NCI-H2227 treated with DMSO at 0.1 percent for 48 hours (cell line): ENCODE measurements around the gene MICAL2.

Experiments used
- DNase-seq: peaks from one replicate; lab custom pipeline; 2025; lab: John Stamatoyannopoulos, UW

MICAL2 gene

DNA sequence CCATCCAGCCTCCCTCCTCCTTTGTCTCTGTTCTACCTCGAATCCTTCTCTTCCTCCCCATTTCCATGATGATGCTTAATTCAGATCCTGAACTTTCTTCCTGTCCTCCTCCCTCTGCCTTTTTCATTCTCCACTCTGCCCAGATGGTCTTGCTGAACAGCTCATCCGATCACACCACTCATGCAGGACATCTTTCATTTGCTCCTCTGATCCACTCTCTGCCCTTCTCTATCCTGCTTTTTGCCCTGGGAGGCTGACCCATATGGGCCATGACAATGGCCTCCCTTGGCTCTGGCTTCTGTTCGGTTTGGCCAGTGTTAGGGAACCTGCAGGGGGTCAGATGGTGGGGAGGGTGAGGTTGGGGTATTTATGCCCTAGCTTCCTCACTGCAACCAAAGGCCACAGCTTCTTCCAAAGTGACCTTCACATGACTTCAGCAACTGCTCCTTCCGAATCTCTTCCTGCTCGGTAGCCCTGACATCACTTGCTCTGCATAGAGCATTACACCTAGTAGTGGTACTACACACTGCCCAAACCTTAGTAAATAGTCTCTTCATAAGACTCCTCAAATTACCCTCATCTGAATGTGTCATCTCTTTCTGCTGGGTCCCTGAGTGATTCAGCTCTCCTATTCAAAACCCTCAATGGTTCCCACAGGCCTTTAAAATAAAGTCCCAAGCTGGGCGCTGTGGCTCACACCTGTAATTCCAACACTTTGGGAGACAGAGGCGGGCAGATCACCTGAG lies 32.7 kb upstream of the MICAL2 start:
- no peak for DNase-seq

DNA sequence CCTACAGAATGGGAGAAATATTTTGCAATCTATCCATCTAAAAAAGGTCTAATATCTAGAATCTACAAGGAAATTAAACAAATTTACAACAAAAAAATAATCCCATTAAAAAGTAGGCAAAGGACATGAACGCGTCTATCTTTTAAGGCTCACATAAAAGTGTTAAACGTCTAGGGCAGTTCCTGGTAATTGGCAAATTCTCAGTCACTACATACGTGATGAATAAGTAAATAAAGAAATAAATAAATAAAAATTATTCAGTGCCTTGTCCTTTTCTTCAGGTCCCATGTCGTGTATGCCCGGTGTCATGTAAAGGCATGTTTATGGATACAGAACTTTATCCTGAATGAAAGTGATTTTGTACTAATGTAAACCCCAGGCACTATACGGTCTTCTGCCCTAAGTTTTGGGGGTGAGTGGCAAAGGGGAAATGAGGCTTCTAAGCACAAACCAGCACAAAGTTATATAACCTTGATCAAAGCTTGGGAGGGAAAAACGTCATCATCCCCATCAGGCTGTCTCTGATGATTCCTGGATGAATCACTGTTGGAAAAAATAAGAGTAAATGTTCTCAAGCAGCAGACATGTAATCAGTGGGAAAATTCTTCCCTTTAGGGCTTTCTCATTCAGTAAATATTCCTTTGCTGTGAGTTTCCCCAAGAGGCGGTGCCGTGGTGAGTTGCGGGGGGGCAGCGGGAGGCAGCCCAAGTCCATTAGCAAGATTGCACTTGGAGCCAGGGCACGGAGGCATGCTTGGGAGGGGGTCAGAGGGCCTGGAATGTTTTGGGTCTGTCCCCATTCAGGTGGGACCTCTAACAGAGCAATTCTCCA lies 30.4 kb upstream of the MICAL2 start:
- peak; percentile 37 for DNase-seq

DNA sequence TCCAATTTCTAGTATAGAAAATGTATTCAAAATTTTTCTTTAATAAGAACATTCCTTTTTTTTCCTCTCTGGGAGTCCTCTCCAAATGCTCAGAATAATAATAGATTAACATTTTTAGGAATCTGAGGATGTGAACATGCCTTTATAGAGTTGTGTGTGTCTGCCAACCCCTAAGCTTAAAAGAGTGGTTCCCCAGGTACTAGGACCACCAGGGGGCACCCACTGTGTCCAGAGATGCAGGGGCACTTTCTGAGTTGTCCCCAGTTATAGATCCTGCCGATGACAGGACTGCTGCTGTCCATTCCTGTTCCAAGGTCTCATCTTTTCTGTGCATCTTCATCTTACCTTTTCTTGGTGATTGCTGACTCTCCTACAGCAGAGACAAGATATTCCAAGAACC lies 27.0 kb upstream of the MICAL2 start:
- DNase-seq: no peak

DNA sequence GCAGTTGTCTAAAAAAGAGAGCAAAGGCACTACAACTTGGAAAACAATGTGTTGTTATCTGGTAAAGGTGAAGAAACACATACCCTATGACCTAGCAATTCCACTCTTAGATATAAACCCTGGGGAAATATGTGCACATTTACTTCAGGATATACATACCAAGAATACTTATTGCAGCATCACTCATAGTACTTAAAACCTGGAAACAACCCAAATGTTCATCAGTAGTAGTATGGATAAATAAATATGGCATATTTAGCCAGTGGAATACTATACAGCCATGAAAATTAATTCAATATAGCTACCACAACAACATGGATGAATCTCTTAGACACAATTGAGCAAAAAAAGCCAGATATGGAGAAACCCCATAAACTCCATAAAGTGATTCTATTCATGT lies 26.1 kb upstream of the MICAL2 start:
- no peak for DNase-seq

DNA sequence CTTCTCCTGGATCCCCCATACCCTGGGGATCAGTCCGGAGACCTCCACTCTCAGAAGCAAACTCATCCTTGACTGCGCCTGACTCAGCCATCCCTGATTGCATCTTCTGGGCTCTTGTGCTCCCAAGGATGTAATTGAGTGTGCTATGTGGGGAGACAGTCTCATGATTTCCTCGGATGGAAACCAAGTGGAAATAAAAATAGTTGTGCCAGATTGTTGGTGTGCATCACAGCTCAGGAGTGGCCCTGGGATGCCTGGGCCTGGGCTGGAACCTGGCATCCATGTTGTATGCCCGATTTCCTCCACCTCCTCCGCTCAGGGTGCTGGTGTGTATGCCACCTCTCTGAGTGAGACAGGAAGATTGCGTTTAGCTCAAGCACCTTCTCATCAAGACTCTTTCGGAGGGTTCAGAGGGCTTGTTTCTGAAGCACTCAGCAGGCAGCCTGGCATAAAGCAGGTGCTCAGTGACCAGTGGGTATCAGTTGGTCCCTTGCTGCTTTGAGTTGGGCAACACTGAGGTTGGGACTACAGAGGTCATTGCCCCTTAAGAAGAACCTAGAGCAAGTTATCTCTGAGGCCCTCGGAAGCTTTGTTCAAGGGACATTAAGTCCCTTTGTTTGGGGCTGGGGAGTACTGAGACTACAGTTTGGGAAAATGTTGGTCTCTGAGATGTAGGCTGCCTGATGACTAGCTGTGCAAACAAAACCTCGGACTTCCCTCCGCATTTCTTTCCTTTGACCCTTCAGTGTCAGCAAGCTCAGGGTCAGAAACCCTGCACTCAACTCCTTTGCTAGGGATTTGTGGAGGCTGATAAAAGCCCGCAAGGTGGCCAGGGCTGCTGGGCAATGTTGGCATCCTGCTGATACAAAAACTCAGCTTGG lies 24.8 kb upstream of the MICAL2 start:
- no peak for DNase-seq

DNA sequence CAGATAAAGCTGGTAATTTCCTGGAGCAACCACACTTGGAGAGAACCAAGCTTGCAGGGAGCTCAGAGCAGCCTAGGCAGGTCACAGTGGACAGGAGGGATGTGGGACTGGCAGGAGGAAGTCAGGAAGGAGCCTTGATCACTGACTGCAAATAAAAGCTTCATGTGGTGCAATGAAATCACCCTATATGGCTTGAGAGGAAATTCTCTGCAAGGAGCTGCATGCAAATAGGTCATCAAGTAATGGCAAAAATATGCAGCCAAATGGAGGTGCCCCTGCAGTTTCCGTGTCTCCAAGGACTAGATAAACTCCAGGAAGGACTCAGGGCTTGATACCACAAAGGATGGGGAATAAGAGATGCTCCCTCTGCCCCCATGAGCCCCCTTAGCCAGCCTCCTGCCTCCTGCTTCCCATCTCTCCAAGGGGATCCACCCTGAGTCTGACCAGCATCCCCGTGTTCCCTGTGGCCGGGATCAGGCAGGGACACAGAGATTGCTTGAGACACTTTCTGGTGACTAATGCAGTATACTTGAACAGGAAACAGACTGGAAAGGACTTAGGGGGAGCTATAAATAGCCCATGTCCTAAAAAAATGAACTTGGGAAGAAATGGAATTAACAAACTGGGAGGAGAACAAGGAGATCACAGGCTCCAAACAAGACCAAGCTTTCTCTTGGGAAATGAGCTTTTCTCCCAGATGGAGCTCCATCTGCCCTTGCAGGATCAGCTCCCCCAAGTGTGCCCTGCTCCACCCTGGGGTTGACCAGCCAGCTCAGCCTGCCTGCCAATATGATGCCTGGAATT lies 23.9 kb upstream of the MICAL2 start:
- DNase-seq: no peak

DNA sequence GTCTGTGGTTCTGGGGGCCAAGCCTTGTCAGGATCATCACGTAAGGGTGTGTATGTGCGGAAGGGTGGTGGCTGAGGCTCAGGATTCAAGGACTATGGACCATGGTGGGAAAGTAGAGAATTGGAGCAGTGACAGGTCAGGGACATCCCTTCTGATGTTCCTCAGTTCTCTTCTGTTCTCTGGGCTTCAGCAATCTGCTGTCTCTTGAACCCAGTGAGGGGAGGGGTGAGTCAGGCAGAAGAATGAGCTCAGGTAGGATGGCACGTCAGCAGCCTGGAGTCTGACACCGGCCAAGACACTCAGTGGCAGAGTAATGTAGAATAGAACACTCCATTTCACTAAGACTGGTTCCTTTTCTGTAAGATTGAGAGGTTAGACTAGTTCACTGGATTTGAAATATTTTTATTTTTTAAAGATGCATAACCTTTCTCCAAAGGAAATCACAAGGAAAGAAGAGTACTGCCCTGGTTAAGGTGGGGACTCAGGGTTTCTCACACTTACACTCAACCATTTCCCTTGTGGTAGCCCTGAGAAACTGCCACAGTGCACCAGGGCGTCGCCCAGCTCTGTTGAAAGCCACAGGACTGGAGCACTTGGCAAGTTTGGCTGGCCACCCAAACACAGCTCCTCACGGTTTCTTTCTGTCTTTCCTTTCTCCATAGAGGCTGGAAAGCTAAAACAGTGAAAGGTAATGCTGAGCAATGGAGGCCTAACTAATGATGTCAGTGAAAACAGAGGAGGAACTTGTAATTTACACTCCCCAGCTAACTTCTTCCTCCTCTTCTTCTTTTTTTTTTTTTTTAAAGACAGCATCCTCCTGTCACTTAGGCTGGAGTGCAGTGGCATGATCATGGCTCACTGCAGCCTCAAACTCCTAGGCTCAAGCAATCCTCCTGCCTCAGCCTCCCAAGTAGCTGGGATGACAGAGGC lies 23.1 kb upstream of the MICAL2 start:
- no peak for DNase-seq

DNA sequence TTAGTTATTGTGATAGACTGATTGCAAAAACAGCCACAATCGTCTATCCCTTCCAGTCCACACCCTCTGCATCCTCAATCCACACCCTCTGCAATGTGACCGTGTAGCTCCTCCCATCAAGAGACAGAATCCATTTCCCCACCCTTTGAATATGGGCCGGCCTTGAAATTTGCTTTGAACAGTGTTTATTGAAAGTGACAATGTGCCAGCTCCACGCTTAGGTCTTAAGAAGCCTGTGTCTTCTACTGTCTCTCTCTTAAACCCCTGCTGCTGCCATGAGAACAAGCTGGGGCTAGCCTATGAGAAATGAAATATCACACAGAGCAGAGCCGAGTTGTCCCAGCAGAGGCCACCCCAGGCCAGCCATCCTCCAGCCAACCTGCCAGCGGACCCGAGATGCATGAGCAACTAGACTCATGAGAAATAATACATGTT lies 22.3 kb upstream of the MICAL2 start:
- no peak for DNase-seq

DNA sequence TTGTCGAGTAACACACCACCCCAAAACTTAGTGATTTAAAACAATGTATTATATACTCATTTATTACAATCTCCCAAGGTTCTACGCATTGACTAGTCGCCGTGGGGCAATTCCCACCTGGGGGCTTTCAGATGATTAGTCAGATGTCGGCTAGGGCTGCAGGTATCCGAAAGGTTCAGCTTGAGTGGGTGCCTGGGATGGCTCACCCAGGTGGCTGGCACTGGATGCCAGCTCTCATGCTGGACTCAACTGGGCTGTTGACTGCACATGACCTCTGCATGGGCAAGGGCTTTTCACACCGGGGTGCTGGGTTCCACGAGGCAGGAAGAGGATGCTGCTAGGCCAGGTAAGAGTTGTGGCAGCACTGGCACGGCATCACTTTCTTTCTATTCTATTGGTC lies 21.9 kb upstream of the MICAL2 start:
- DNase-seq: no peak

DNA sequence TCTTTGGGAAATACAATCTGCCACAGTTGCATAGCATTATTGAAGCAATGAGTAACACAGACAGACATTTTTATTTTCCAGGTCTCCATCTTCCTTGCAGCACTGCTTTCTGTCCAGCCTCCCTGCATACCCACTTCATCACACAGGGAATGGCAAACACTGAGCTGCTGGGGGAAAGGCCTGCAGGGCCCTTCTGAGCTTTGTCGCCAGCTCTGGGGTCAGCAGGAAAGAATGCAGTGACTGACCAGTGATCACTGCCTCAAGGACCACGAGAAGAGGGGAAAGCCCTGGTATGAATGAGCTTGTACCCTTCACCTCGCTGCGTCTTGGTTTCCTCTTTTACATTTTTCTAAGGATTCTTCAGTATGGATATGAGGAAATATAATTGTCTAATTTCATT lies 21.3 kb upstream of the MICAL2 start:
- DNase-seq: no peak

DNA sequence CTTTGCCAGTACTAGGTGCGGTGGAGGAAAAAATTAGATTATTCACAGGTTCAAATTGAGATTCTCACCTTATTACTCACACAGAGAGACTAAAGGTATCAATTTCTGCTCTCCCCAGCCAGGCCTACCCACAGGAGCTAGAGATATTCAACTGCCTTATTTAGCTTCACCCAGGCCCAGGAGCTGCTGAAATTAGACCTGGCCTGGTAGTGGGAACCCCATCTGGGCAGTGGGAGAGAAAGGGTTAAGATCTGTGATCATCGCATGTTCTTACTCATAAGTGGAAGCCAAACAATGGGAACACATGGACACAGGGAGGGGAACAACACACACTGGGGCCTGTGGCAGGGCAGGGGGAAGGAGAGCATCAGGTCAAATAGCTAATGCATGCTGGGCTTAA lies 20.9 kb upstream of the MICAL2 start:
- no peak for DNase-seq

DNA sequence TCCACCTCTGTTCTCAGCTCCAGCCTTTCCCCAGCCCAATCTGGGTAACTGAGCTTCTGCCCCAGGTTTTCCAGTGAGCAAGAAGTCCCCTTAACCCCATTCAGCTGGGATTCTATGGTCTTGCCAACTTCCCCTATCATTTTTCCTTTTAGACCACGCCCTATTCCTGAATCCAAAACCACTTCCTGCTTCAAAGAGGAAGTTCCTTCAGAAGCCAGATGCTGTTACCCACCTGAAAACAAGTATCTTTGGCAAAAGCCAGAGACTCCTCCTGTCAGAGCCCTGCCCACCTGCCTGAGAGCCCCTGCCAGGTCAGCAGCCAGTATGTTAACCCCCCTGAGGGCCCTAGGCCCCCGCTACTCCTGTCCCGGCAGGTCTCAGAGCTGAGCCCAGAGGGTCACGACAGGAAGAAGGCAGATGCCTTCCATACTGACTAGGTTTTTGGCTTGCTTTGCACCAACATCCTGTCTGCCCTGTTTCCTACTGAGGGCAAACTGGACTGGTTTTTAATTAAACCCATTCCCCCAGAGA lies 20.3 kb upstream of the MICAL2 start:
- DNase-seq: no peak

DNA sequence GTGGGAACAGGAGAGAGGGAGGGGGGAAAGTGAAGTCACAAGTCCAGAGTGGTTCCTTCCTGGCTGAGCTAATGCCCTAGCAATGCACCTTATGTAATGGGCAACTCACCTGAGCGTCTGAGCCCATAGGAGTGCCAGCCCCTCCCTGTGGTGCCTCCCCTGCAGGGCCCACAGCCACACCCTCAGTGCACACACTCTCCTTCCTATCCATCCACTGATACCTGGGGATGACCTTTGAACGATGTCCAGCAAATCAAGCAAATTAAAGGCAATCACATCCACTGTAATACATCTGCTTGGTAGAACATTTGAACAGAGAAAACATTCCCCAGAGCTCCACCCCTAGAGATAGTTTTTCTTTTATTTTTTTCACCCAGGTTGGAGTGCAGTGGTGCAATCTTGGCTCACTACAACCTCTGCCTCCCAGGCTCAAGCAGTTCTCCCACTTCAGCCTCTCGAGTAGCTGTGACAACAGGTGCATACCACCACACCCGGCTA lies 19.6 kb upstream of the MICAL2 start:
- DNase-seq: no peak

DNA sequence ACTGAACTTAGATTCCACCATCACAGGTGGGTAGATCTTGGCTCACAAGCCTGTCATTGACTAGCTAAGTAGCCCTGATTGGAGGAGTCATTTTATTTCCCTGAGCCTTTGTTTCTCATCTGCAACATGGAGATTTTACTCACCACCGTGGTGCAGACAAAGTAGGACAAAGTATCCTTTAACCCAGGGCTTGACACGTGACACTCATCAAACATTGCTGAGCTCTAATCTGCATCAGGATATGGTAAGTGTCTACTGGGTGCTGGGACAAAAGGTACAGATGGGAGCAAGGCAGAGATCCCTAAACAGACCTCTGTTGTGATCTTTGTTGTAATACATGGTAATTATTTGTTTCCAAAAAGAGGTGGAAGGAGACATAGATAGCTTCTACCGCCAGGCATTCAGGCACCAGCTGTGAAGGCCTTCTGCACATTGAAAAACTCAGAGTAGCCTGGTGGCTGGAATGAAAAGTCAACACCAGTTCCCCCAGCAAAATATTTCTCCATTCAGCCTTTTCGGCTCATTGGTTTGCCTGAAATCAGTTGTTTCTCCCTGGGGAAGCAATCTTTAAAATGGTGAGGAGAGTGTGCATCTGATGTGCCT lies 18.3 kb upstream of the MICAL2 start:
- peak; percentile 14 for DNase-seq

DNA sequence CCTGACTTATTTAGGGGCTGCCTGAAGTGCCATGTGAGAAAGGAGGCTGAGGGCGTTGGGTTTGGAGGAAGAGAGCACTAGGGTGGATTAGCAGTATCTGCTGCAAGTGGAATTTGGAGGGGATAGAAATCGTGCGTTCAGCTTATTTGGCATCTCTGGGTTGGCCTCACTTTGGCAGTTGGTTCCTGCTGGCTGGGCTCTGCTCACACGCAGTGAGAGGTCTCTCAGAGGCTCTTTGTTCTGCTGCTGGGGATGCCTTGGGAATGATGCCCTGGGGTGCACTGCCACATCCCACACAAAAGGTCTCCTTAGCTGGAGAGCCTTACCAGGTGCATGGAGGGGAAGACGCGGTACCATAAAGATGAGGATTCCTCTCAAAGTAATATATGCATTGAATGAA lies 17.7 kb upstream of the MICAL2 start:
- DNase-seq: no peak

DNA sequence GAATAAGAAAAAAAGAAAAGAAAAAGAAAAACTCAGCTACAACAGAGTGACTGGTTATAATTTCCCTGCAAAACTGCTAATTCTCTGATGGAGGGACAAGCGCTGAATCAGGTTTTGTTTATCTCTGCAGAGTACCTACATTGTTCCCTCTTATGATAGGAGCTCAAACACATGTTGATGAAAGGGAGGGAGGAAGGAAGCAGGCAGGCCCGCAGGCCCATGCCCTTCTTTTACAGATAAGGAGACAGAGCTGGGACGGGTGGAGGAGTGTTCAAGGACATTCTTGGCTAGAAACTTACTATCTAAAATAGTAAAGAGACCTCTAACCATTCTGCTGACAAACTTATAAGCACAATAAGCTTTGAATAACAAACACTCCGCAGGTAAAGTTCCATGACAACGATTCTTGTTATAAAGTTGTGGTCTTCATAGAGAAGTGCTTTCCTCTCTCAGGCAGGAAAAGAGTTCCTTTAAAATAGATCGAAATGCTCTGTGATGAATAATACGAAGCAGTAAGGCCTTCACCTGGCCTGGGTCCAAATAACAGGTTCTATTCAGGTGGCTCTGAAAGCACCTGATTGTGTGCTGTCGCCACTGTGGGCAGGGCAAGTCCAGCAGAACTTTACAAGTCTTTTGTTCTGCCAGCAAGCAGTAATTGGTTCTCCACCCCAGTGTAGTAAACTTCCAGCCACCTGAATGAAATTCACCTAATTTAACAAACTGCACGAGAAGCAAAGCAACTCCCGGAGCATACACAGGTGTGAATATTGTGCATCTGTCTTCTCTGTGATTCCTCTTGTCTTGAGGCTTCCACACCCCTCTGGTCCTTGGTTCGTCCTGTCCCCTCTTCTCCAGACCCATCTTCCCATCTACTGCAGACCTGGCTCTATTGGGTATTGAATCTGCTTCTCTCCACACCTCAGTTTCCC lies 15.3 kb upstream of the MICAL2 start:
- DNase-seq: no peak

DNA sequence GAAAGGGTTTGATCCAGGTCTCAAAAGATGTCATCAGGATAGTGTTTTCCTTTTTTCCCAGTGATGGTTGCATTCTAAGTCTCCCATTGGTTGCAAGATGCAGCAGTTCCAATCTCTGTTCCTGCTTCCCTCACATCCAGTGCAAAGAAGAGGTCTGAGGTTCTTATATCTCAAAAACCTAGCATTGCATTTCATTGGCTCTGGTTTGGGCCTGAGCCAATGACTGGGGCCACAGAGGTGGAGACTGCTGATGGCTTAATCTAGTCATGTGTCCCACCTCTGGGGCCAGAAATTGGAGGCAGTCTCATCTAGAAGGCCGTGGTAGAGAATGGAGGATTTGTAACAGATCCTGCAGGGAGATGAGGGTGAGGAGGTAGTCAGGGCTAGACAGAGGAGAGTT lies 13.2 kb upstream of the MICAL2 start:
- DNase-seq: no peak

DNA sequence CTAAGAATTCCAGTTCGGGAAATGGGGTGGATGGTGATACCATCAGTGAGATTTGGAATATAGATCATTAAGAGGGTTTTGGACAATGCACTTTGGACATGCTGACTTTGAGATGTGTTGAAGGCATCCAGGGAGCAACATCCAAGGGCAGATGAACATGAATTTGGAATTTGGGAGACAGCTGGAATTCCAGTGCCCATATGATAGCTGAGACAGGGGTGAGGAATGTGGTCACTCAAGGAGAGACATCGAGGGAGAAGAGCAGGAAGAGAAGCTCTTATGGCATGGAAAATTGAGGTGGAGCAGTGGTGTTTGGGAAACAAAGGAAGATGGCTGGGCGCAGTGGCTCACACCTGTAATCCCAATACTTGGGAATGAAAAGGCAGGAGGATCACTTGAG lies 11.8 kb upstream of the MICAL2 start:
- DNase-seq: no peak
